GM12878 (cell line): ENCODE measurements around the gene CPNE4. TPM values are rescaled to one million over a fixed set of nuclear protein-coding genes. Genes with fewer than 3 reads are reported as not detected.

Source experiments
- ATAC-seq: fragments of 200-7000 bp; cut with Tn5 transposase; 3 replicates; pipeline ENCODE4 v1.9.1; 2020; ENCODE audit warnings: mild to moderate bottlenecking, moderate library complexity
- BruUV-seq: library from RNA; stranded (reverse); fragments of 400-500 nt; replicated peaks from 2 replicates; lab custom pipeline; 2021; lab: Mats Ljungman, UMichigan
- CTCF ChIA-PET: fragments of 300-600 bp; sonication (Branson Sonifier 250); formaldehyde crosslinking; extraction: SDS; loops from one replicate; lab custom pipeline; 2021; ENCODE audit warnings: inconsistent platforms; lab: Yijun Ruan, JAX
- POLR2A ChIA-PET: fragments of 350-600 bp; formaldehyde crosslinking; extraction: SDS; loops from one replicate; lab custom pipeline; 2021; ENCODE audit warnings: inconsistent platforms; lab: Charles Lee
- RAD21 ChIA-PET: fragments of 300-600 bp; sonication (Branson Sonifier 250); formaldehyde crosslinking; loops from one replicate; lab custom pipeline; 2023; ENCODE audit warnings: antibody characterized with exemption; ENCODE audit not compliant: unreplicated experiment; lab: Charles Lee
- SMC1A ChIA-PET: fragments of 300-600 bp; sonication (Branson Sonifier 250); formaldehyde crosslinking; loops from one replicate; lab custom pipeline; 2023; ENCODE audit not compliant: unreplicated experiment, uncharacterized antibody; lab: Charles Lee
- DNase-seq: peaks from one replicate; pipeline ENCODE4 v3.0.0-alpha.2; 2011; ENCODE audit warnings: low read depth, low spot score
- FAIRE-seq: peaks from 3 replicates; lab custom pipeline; 2011; peaks lifted over from hg19 to GRCh38; lab: Jason Lieb, UNC
- H2AFZ ChIP-seq: 2 replicates; pipeline ENCODE4 v1.6.0; 2011; ENCODE audit warnings: low read depth, low read length, control low read depth; ENCODE audit not compliant: control insufficient read depth
- H3K27ac ChIP-seq: 2 replicates; pipeline ENCODE4 v1.5.1; 2011; ENCODE audit warnings: control low read depth; ENCODE audit not compliant: control insufficient read depth, insufficient read depth
- H3K27me3 ChIP-seq, 2 experiments: replicated peaks in 1 of 2; 2 replicates each; pipeline versions ENCODE4 v1.6.0 to v1.6.1; 2011; ENCODE audit warnings: low read length in 1 of 2; ENCODE audit not compliant: control insufficient read depth in 2 of 2, insufficient read depth in 2 of 2
- H3K36me3 ChIP-seq, 2 experiments: 2 replicates each; pipeline ENCODE4 v1.5.1; 2011; ENCODE audit warnings: low read length in 1 of 2; ENCODE audit not compliant: control insufficient read depth in 2 of 2, insufficient read depth in 2 of 2
- H3K4me1 ChIP-seq: 2 replicates; pipeline ENCODE4 v1.6.1; 2011; ENCODE audit warnings: mild to moderate bottlenecking, low read length, moderate library complexity, mixed read lengths; ENCODE audit not compliant: control insufficient read depth, insufficient read depth
- H3K4me2 ChIP-seq: 2 replicates; pipeline ENCODE4 v1.6.0; 2011; ENCODE audit warnings: control low read depth; ENCODE audit not compliant: control insufficient read depth, insufficient read depth
- H3K4me3 ChIP-seq: fragments of 200-600 bp; sonication (generic); 2 replicates; pipeline ENCODE4 v1.5.1; 2016
- H3K79me2 ChIP-seq: 2 replicates; pipeline ENCODE4 v1.6.0; 2011; ENCODE audit warnings: low read length; ENCODE audit not compliant: control insufficient read depth, insufficient read depth
- H3K9ac ChIP-seq: 2 replicates; pipeline ENCODE4 v1.8.0; 2011; ENCODE audit warnings: low read length, control low read depth, mixed read lengths; ENCODE audit not compliant: control insufficient read depth, insufficient read depth
- H3K9me3 ChIP-seq: replicated peaks from 3 replicates; pipeline ENCODE4 v1.5.1; 2011; ENCODE audit warnings: mild to moderate bottlenecking, low read length; ENCODE audit not compliant: control insufficient read depth, insufficient read depth
- H4K20me1 ChIP-seq: 2 replicates; pipeline ENCODE4 v1.6.0; 2011; ENCODE audit not compliant: control insufficient read depth, insufficient read depth
- BCL11A ChIP-seq: IDR thresholded peaks from 2 replicates; pipeline ENCODE4 v1.6.1; 2011; ENCODE audit warnings: low read depth, low read length
- BCL3 ChIP-seq: IDR thresholded peaks from 2 replicates; pipeline ENCODE4 v1.6.1; 2011; ENCODE audit warnings: borderline replicate concordance, low read depth, mild to moderate bottlenecking, moderate library complexity, low read length; ENCODE audit not compliant: insufficient read depth, poor library complexity, severe bottlenecking
- BHLHE40 ChIP-seq, 2 experiments: fragments of 450-650 bp in 1 of 2; IDR thresholded peaks; 2 replicates each; pipeline ENCODE4 v1.6.1; 2011 to 2017; ENCODE audit warnings: low read depth in 2 of 2, borderline replicate concordance in 1 of 2, improper control_type of control experiment in 1 of 2, low read length in 1 of 2, mild to moderate bottlenecking in 1 of 2
- CHD1 ChIP-seq: IDR thresholded peaks from 2 replicates; pipeline ENCODE4 v1.6.1; 2012; ENCODE audit warnings: low read depth, low read length, improper control_type of control experiment
- ELK1 ChIP-seq: IDR thresholded peaks from 2 replicates; pipeline ENCODE4 v1.6.1; 2012; ENCODE audit warnings: low read depth, low read length, improper control_type of control experiment
- MXI1 ChIP-seq: fragments of 150-350 bp; IDR thresholded peaks from 2 replicates; pipeline ENCODE4 v1.6.1; 2011; ENCODE audit warnings: low read depth, mild to moderate bottlenecking, inconsistent platforms, low read length, improper control_type of control experiment
- NFYB ChIP-seq: IDR thresholded peaks from 2 replicates; pipeline ENCODE4 v1.6.1; 2011; ENCODE audit warnings: low read depth, mild to moderate bottlenecking, low read length, improper control_type of control experiment, moderate library complexity; ENCODE audit not compliant: insufficient read depth
- NR2C2 ChIP-seq: IDR thresholded peaks from 2 replicates; pipeline ENCODE4 v1.6.1; 2011; ENCODE audit warnings: borderline replicate concordance, low read depth; ENCODE audit not compliant: control insufficient read depth, insufficient read length
- SP1 ChIP-seq: IDR thresholded peaks from one replicate; pipeline ENCODE4 v1.6.1; 2011; ENCODE audit warnings: low read depth, low read length
- SREBF2 ChIP-seq: IDR thresholded peaks from 2 replicates; pipeline ENCODE4 v1.6.1; 2012; ENCODE audit warnings: mild to moderate bottlenecking, low read length
- TCF12 ChIP-seq: IDR thresholded peaks from 2 replicates; pipeline ENCODE4 v1.6.1; 2011; ENCODE audit warnings: low read depth, mild to moderate bottlenecking, low read length
- TCF7 ChIP-seq: IDR thresholded peaks from 2 replicates; pipeline ENCODE4 v1.6.1; 2014; ENCODE audit warnings: antibody characterized with exemption, borderline replicate concordance
- ZNF384 ChIP-seq: IDR thresholded peaks from 2 replicates; pipeline ENCODE4 v1.6.1; 2012; ENCODE audit warnings: low read depth, mild to moderate bottlenecking, low read length, improper control_type of control experiment, borderline replicate concordance
- ZNF592 ChIP-seq: fragments of 450-650 bp; IDR thresholded peaks from 2 replicates; pipeline ENCODE4 v1.6.1; 2017; ENCODE audit warnings: mild to moderate bottlenecking, moderate library complexity
- in situ Hi-C: fragments of 300-500 bp; cut with MboI; formaldehyde crosslinking; loops from 9 replicates; pipeline ENCODE4 v1.14.3; 2018; ENCODE audit warnings: mixed read lengths
- intact Hi-C: fragments of 100-400 bp; cut with micrococcal nuclease; formaldehyde crosslinking; loops from one replicate; pipeline ENCODE4 v1.14.2; 2022; ENCODE audit not compliant: unreplicated experiment
- polyA plus RNA-seq, 11 experiments: library from polyadenylated mRNA; depleted of rRNA in 4 of 11; unstranded in 6 of 11; stranded (reverse) in 5 of 11; fragments of >200 nt; fragmentation: Nextera tagmentation in 4 of 11; fragmentation: Illumina TruSeq in 1 of 11; extraction: Ambion mirVana in 4 of 11; extraction: Trizol in 1 of 11; gene quantifications; 1 replicate in 1 of 11; 2 replicates in 10 of 11; pipeline versions ENCODE4 v1.2.1 to v1.2.3, GENCODE V29; 2011 to 2016; ENCODE audit warnings: inconsistent platforms in 2 of 11, missing spikeins in 2 of 11, low read depth in 1 of 11
- total RNA-seq, 4 experiments: library from RNA; depleted of rRNA in 3 of 4; stranded (reverse); fragments of >200 nt in 3 of 4; fragmentation: Illumina TruSeq in 1 of 4; extraction: Trizol in 1 of 4; gene quantifications; 2 replicates each; pipeline versions ENCODE4 v1.2.1 to v1.2.3, GENCODE V29; 2013 to 2021

The CPNE4 gene
- total and polyA plus RNA-seq, 10 of the 15 experiments (the other 5 are each of a cell fraction or from before 2014, with no cell fraction given) = 0.17 to 1.9 (median 0.48) TPM; not detected in 1

- TF ChIP-seq SREBF2 = no peak
- TF ChIP-seq NFYB = no peak
These were observed 494.0 kb downstream of the CPNE4 start (continued) for GRCh38 chr3:131540821-131541220.

- H3K36me3 ChIP-seq = no peaks in the 10 kb centered on the region
- H3K4me1 ChIP-seq = no peaks in the 10 kb centered on the region
- H3K79me2 ChIP-seq = no peaks in the 10 kb centered on the region
- ATAC-seq (no peak), DNase-seq (no peak), FAIRE-seq (no peak)
- no peaks in the 10 kb centered on the region for H4K20me1 ChIP-seq
- CTCF ChIA-PET = interaction anchor here (1.1 kb wide), 1 partner anchor 498 kb away, joined by 3 read pairs; no protein-coding TSS in a partner anchor
- H3K27ac ChIP-seq = no peak overlapping the region
- H3K9me3 ChIP-seq = no peaks in the 10 kb centered on the region
- SMC1A ChIA-PET = no interaction called here
- no peak overlapping the region for H3K4me3 ChIP-seq
- intact Hi-C loops = loop anchor here (10.0 kb wide), 2 partner anchors 505 to 645 kb away; no protein-coding TSS in a partner anchor
- POLR2A ChIA-PET = no interaction called here
- no TSS peak for BruUV-seq
- no peak overlapping the region for H3K4me2 ChIP-seq
- H3K9ac ChIP-seq = no peak overlapping the region
- no peaks in the 10 kb centered on the region; a peak in 2 of 4 replicates for H3K27me3 ChIP-seq
- in situ Hi-C loops = no loop called here
- no peak overlapping the region for H2AFZ ChIP-seq
- RAD21 ChIA-PET = no interaction called here
- TF ChIP-seq BCL11A (no peak), ZNF384 (no peak), ZNF592 (no peak), BCL3 (no peak), NR2C2 (no peak), SP1 (no peak), BHLHE40 (IDR thresholded peaks at IDR 0.05; ENCODE audit: borderline replicate concordance in 1 of 2, low read depth in 2 of 2, low read length in 1 of 2) (no peak), TCF7 (no peak), MXI1 (no peak), ELK1 (no peak), CHD1 (no peak), TCF12 (no peak)
These were observed 494.7 kb downstream of the CPNE4 start for GRCh38 chr3:131540143-131540542.
